A549 treated with AZD9567 at 1 μM for 4 hours (cell line): ENCODE results near the gene CLDN2. TPM values are rescaled to one million over a fixed set of nuclear protein-coding genes. Genes with fewer than 3 reads are reported as not detected.

Experiments used
- total RNA-seq: library from RNA; stranded (reverse); fragments of 200-300 nt; extraction: Qiagen RNA extraction; gene quantifications from 5 replicates; pipeline ENCODE4 v1.2.3, GENCODE V29; 2022; ENCODE audit not compliant: insufficient read depth

Gene CLDN2
- 5.4 to 7.6 TPM (median 6.5 TPM) in 5 replicates for total RNA-seq

GRCh38 chrX:106919932-106920452 is at the start of gene CLDN2:
Gene CLDN2, plus strand, starts transcription at chrX:106920402. Its CDS starts 7,827 bp downstream, at chrX:106928229.

GRCh38 chrX:106903291-106903824 is 16.8 kb upstream of the CLDN2 start, which contains the start of gene RIPPLY1:
Gene RIPPLY1, minus strand, starts transcription at chrX:106903341. Its CDS starts 54 bp downstream, at chrX:106903287.

Other genes with a start within 250 kb of the CLDN2 start
- gene RNF128, start 193.7 kb upstream of the CLDN2 start, total RNA-seq = 0.02 to 0.12 TPM (median 0.06 TPM) in 4 of 5 replicates, not detected in the other
- gene TBC1D8B, start 117.7 kb upstream of the CLDN2 start, total RNA-seq = 0.84 to 2.4 TPM (median 1.1 TPM) in 5 replicates
- 0.07 to 0.17 TPM (median 0.17 TPM) in 3 of 5 replicates, not detected in the others for gene RIPPLY1, start 17.1 kb upstream of the CLDN2 start, total RNA-seq
- 27.9 to 50.3 TPM (median 28.5 TPM) in 5 replicates for gene MORC4, start 79.8 kb downstream of the CLDN2 start, total RNA-seq
- 6.5 to 9.4 TPM (median 9.0 TPM) in 5 replicates for gene RBM41, start 198.4 kb downstream of the CLDN2 start, total RNA-seq